OCI-LY1 (cell line): Measurements from ENCODE around the gene SLC9A9.

ENCODE experiments used
- H2AFZ ChIP-seq: fragments of 200-600 bp; sonication (generic), shearing (Covaris generic); 2 replicates; pipeline ENCODE4 v1.6.0; 2014; ENCODE audit warnings: antibody characterized with exemption, mild to moderate bottlenecking, low read length
- H3F3A ChIP-seq: fragments of 200-600 bp; sonication (generic), shearing (Covaris generic); 2 replicates; pipeline ENCODE4 v1.6.0; 2014; ENCODE audit warnings: mild to moderate bottlenecking, antibody characterized with exemption, low read length, moderate library complexity; ENCODE audit not compliant: insufficient read depth
- H3K27ac ChIP-seq: fragments of 200-600 bp; sonication (generic); 2 replicates; pipeline ENCODE4 v1.5.1; 2014; ENCODE audit warnings: low read length, mixed run types, mild to moderate bottlenecking, low read depth; ENCODE audit not compliant: poor library complexity, severe bottlenecking
- H3K27me3 ChIP-seq: fragments of 200-600 bp; sonication (generic); 2 replicates; pipeline ENCODE4 v1.6.0; 2014; ENCODE audit warnings: antibody characterized with exemption, mild to moderate bottlenecking, low read length, moderate library complexity; ENCODE audit not compliant: insufficient read depth
- H3K36me3 ChIP-seq: fragments of 200-600 bp; sonication (generic); 2 replicates; pipeline ENCODE4 v1.6.1; 2014; ENCODE audit warnings: mild to moderate bottlenecking, antibody characterized with exemption, low read length, moderate library complexity, mixed read lengths; ENCODE audit not compliant: insufficient read depth
- H3K4me1 ChIP-seq: fragments of 200-600 bp; sonication (generic); 2 replicates; pipeline ENCODE4 v1.5.1; 2014; ENCODE audit warnings: mild to moderate bottlenecking, low read length, moderate library complexity; ENCODE audit not compliant: insufficient read depth, severe bottlenecking
- H3K4me2 ChIP-seq: fragments of 200-600 bp; sonication (generic), shearing (Covaris generic); 2 replicates; pipeline ENCODE4 v1.6.1; 2014; ENCODE audit warnings: low read length
- H3K4me3 ChIP-seq: fragments of 200-600 bp; sonication (generic); 2 replicates; pipeline ENCODE4 v1.5.1; 2014; ENCODE audit warnings: low read length, low read depth, mild to moderate bottlenecking, mixed read lengths; ENCODE audit not compliant: poor library complexity, severe bottlenecking
- H3K79me2 ChIP-seq: fragments of 200-600 bp; shearing (Covaris generic); 2 replicates; pipeline ENCODE4 v1.6.1; 2016; ENCODE audit warnings: mixed run types, low read length, mixed read lengths; ENCODE audit not compliant: insufficient read depth
- H3K9ac ChIP-seq: fragments of 200-600 bp; sonication (generic), shearing (Covaris generic); 2 replicates; pipeline ENCODE4 v1.6.1; 2014; ENCODE audit warnings: mild to moderate bottlenecking, low read length, mixed read lengths
- H3K9me2 ChIP-seq: fragments of 200-600 bp; sonication (generic), shearing (Covaris generic); 2 replicates; pipeline ENCODE4 v1.6.1; 2014; ENCODE audit warnings: low read depth, mild to moderate bottlenecking, low read length, mixed read lengths
- H3K9me3 ChIP-seq: fragments of 200-600 bp; shearing (Covaris generic); 2 replicates; pipeline ENCODE4 v1.6.1; 2014; ENCODE audit warnings: low read length, mixed read lengths
- H4K20me1 ChIP-seq: fragments of 200-600 bp; sonication (generic), shearing (Covaris generic); 2 replicates; pipeline ENCODE4 v1.6.0; 2016; ENCODE audit warnings: mild to moderate bottlenecking, low read length; ENCODE audit not compliant: insufficient read depth
- EZH2 ChIP-seq: fragments of 200-600 bp; sonication (generic), shearing (Covaris generic); IDR thresholded peaks from 2 replicates; pipeline ENCODE4 v1.8.0; 2017; ENCODE audit warnings: borderline replicate concordance, mixed run types, mild to moderate bottlenecking, antibody characterized with exemption, low read length, moderate library complexity, mixed read lengths
- TF ChIP-seq, protein P1 (sequence below): fragments of 200-600 bp; sonication (generic), shearing (Covaris generic); IDR thresholded peaks from 2 replicates; pipeline ENCODE4 v1.5.1; 2017; ENCODE audit warnings: mild to moderate bottlenecking, antibody characterized with exemption, low read length, moderate library complexity, mixed read lengths

Gene SLC9A9

DNA sequence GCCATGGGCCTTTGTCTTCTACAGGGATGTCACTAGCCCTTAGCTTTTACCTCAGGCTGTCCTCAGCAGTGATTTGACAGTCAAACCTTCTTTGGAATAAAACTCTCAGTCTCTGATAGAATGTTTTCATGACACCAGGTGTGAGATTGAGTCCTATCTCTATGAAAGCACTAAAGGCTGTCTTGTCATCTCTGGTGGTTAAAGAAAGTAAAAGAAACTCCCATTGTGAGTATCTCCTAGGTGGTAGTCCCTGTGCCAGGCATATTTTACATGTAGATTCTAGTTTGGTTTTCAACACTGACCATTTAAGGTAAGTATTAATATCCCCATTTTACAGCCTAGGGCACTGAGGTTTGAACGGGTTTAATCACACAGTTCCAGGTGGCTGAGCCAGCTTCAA is 368.5 kb downstream of the SLC9A9 start:
- no peak for TF ChIP-seq EZH2
- TF ChIP-seq, protein P1, sequence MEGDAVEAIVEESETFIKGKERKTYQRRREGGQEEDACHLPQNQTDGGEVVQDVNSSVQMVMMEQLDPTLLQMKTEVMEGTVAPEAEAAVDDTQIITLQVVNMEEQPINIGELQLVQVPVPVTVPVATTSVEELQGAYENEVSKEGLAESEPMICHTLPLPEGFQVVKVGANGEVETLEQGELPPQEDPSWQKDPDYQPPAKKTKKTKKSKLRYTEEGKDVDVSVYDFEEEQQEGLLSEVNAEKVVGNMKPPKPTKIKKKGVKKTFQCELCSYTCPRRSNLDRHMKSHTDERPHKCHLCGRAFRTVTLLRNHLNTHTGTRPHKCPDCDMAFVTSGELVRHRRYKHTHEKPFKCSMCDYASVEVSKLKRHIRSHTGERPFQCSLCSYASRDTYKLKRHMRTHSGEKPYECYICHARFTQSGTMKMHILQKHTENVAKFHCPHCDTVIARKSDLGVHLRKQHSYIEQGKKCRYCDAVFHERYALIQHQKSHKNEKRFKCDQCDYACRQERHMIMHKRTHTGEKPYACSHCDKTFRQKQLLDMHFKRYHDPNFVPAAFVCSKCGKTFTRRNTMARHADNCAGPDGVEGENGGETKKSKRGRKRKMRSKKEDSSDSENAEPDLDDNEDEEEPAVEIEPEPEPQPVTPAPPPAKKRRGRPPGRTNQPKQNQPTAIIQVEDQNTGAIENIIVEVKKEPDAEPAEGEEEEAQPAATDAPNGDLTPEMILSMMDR = no peak
- no peak overlapping the region for H2AFZ ChIP-seq
- H3K27ac ChIP-seq = no peak overlapping the region
- no peaks in the 10 kb centered on the region for H3K27me3 ChIP-seq
- no peak overlapping the region for H3K4me2 ChIP-seq
- no peak overlapping the region for H3K4me3 ChIP-seq
- peaks cover 53% of the 10 kb centered on the region for H3K4me1 ChIP-seq
- H3K9ac ChIP-seq = no peak overlapping the region
- H3K9me2 ChIP-seq = no peaks in the 10 kb centered on the region
- no peaks in the 10 kb centered on the region for H3K9me3 ChIP-seq
- H3K36me3 ChIP-seq = no peaks in the 10 kb centered on the region
- H4K20me1 ChIP-seq = no peaks in the 10 kb centered on the region
- no peaks in the 10 kb centered on the region for H3F3A ChIP-seq
- no peaks in the 10 kb centered on the region for H3K79me2 ChIP-seq

DNA sequence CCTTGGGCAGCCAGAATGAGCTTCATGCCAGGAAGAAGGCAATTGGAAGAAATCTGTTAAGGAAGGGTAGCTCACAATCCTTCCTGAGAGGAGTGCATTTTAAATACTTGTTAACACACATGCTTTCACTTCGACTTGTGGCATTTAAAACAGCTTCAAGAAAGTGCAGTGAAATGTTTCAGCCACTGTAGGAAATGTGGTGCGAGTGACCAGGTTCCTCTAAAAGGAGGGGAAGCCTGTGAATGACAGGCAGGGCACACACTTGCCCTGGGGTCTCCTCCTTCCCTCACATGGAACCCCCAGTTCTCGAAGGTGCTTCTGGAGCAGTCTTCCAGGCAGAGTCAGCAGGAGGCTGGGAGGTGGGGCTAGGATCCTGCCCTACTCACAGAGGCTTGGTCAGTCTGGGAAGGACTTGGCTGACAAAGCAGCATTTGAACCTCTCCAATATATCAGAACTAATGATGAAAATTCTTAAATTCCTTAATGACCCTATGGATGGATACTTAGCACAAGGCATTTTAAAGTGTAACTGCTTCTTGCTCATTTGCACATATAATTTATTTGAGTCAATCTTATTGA is 370.1 kb downstream of the SLC9A9 start:
- Histone ChIP-seq H2AFZ (no peak overlapping the region), H3K4me2 (peak overlapping the region; percentile 2; the same call in 1 of the 2 replicates), H3F3A (no peaks in the 10 kb centered on the region), H3K9me2 (no peaks in the 10 kb centered on the region), H3K79me2 (no peaks in the 10 kb centered on the region), H3K9ac (no peak overlapping the region), H3K4me3 (no peak overlapping the region), H3K27me3 (no peaks in the 10 kb centered on the region), H3K27ac (peak overlapping the region; percentile 17), H3K4me1 (peaks cover 46% of the 10 kb centered on the region), H3K36me3 (no peaks in the 10 kb centered on the region), H4K20me1 (no peaks in the 10 kb centered on the region), H3K9me3 (no peaks in the 10 kb centered on the region)
- TF ChIP-seq, protein P1 = no peak
- TF ChIP-seq EZH2 = no peak

DNA sequence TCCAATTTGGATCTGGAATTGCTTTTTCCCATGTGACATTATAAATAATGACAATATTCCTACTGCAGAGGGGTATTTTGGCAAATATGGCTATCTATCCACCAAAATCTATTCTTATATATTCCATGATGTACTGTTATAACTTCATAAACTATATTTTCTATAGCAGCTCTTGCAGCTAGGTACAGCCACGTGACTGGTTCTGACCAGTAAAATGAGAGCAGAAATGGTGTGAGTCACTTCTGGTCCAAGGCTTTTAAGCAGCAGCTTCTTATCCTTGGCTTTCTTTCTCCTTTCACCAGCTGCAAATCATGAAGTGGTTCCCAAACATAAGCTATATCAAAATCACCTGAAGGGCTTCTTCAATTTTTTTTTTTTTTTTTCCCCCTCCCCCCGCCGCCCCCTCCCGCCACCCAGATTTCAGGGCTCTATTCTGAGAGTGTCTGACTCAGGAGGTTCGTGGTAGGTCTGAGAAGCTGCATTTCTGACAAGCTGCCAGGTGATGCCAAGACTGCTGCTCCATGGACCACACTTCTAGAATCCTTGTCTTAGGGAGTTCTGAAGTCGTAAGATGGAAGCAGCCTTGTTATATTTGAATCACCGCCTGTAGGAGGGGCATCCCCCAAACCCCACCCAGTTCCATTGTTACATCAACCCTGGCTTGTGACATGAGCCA is 371.2 kb downstream of the SLC9A9 start:
- Histone ChIP-seq H4K20me1 (no peaks in the 10 kb centered on the region), H3K27me3 (no peaks in the 10 kb centered on the region), H3K9ac (no peak overlapping the region), H3K4me1 (peaks cover 35% of the 10 kb centered on the region), H3K79me2 (no peaks in the 10 kb centered on the region), H3K4me2 (no peak overlapping the region), H3K27ac (peak overlapping the region; percentile 17), H3K9me3 (no peaks in the 10 kb centered on the region), H2AFZ (no peak overlapping the region), H3K9me2 (no peaks in the 10 kb centered on the region), H3K36me3 (no peaks in the 10 kb centered on the region), H3K4me3 (no peak overlapping the region), H3F3A (no peaks in the 10 kb centered on the region)
- no peak for TF ChIP-seq EZH2
- TF ChIP-seq, protein P1 = no peak
